CD4-positive, CD25-positive, alpha-beta regulatory T cell (primary cell): Measurements from ENCODE around the gene PREX1. TPM values are rescaled to one million over a fixed set of nuclear protein-coding genes. Genes with fewer than 3 reads are reported as not detected.

Experiments used
- ATAC-seq, 2 donors: fragments of 150-1000 bp; cut with Tn5 transposase; one replicate each; pipeline ENCODE4 v1.10.0; 2021; ENCODE audit warnings: low read depth in 2 of 2, moderate number of reproducible peaks in 2 of 2, moderate library complexity in 1 of 2
- DNase-seq, 3 donors: peaks; one replicate each; pipeline versions ENCODE4 v3.0.0 to v3.0.0-alpha.2; 2012 to 2022; ENCODE audit warnings: mixed read lengths in 1 of 3
- H3K27ac ChIP-seq: one replicate; pipeline ENCODE4 v1.7.0; 2013; ENCODE audit warnings: mild to moderate bottlenecking, low read length; ENCODE audit not compliant: insufficient read depth, poor library complexity, severe bottlenecking
- H3K27me3 ChIP-seq: one replicate; pipeline ENCODE4 v1.7.0; 2013; ENCODE audit warnings: low read length; ENCODE audit not compliant: control insufficient read depth, insufficient read depth
- H3K36me3 ChIP-seq: one replicate; pipeline ENCODE4 v1.7.0; 2013; ENCODE audit warnings: mild to moderate bottlenecking, low read length, moderate library complexity; ENCODE audit not compliant: control insufficient read depth, insufficient read depth
- H3K4me1 ChIP-seq: 2 replicates; pipeline ENCODE4 v1.7.0; 2013; ENCODE audit warnings: mild to moderate bottlenecking, low read length; ENCODE audit not compliant: insufficient read depth, control insufficient read depth, poor library complexity, severe bottlenecking
- H3K4me3 ChIP-seq: one replicate; pipeline ENCODE4 v1.7.0; 2013; ENCODE audit warnings: low read depth, mild to moderate bottlenecking, low read length, moderate library complexity
- H3K9me3 ChIP-seq, 2 experiments: 1 replicate in 1 of 2; 2 replicates in 1 of 2; pipeline ENCODE4 v1.7.0; 2013; ENCODE audit warnings: low read length in 2 of 2, mild to moderate bottlenecking in 1 of 2, moderate library complexity in 1 of 2; ENCODE audit not compliant: control insufficient read depth in 2 of 2
- H3K27ac Mint-ChIP-seq, 3 donors: one replicate each; pipeline ENCODE4 v1.8.0; 2020 to 2022; ENCODE audit warnings: mild to moderate bottlenecking in 3 of 3, mixed read lengths in 3 of 3, moderate library complexity in 2 of 3
- H3K27me3 Mint-ChIP-seq: one replicate; pipeline ENCODE4 v1.8.0; 2022; ENCODE audit warnings: mild to moderate bottlenecking, mixed read lengths
- H3K36me3 Mint-ChIP-seq: one replicate; pipeline ENCODE4 v1.8.0; 2020; ENCODE audit warnings: mixed read lengths
- H3K4me1 Mint-ChIP-seq, 4 donors: one replicate each; pipeline ENCODE4 v1.8.0; 2020 to 2022; ENCODE audit warnings: mixed read lengths in 4 of 4, mild to moderate bottlenecking in 1 of 4
- H3K4me3 Mint-ChIP-seq, 4 donors: one replicate each; pipeline ENCODE4 v1.8.0; 2020 to 2022; ENCODE audit warnings: mild to moderate bottlenecking in 4 of 4, mixed read lengths in 4 of 4, moderate library complexity in 3 of 4
- H3K9me3 Mint-ChIP-seq, 7 donors: one replicate each; pipeline ENCODE4 v1.8.0; 2020 to 2022; ENCODE audit warnings: mixed read lengths in 7 of 7, mild to moderate bottlenecking in 3 of 7, moderate library complexity in 2 of 7
- polyA plus RNA-seq, 4 donors: library from polyadenylated mRNA; unstranded; fragments of 300-500 nt; fragmentation: Illumina TruSeq; gene quantifications; one replicate each; pipeline ENCODE4 v1.2.3, GENCODE V29; 2021
- total RNA-seq: library from RNA; stranded (reverse); gene quantifications from one replicate; pipeline ENCODE4 v1.2.3, GENCODE V29; 2022

PREX1 gene
- total and polyA plus RNA-seq, 5 donors from 2014 or later: 40.8 to 264 (median 57.0) TPM

GRCh38 chr20:48706116-48706656 is 121.6 kb downstream of the PREX1 start:
- no peak overlapping the region for H3K27ac ChIP-seq

GRCh38 chr20:48705240-48706115 is 122.3 kb downstream of the PREX1 start:
- Histone ChIP-seq H3K27me3 (no peaks in the 10 kb centered on the region), H3K9me3 (no peaks in the 10 kb centered on the region), H3K27ac (no peak overlapping the region), H3K4me1 (peaks cover 13% of the 10 kb centered on the region), H3K36me3 (peaks cover 93% of the 10 kb centered on the region), H3K4me3 (no peak overlapping the region)
- H3K27ac Mint-ChIP-seq: peak overlapping the region in 2 of 3 donors; percentile 17 to 80
- no peaks in the 10 kb centered on the region for H3K9me3 Mint-ChIP-seq
- H3K4me3 Mint-ChIP-seq: peak overlapping the region in 1 of 4 donors; percentile 6
- ATAC-seq: no peak
- H3K27me3 Mint-ChIP-seq: no peaks in the 10 kb centered on the region
- H3K4me1 Mint-ChIP-seq: peaks cover 7 to 57% (median 42%) of the 10 kb centered on the region in 4 donors
- H3K36me3 Mint-ChIP-seq: peaks cover 38% of the 10 kb centered on the region
- no peak for DNase-seq

More at GRCh38 chr20:48706116-48706656, 121.6 kb downstream of the PREX1 start:
- peak overlapping the region; percentile 20 to 80 (median 61) for H3K27ac Mint-ChIP-seq
- peaks cover 38% of the 10 kb centered on the region for H3K36me3 Mint-ChIP-seq
- H3K9me3 Mint-ChIP-seq: no peaks in the 10 kb centered on the region
- peaks cover 93% of the 10 kb centered on the region for H3K36me3 ChIP-seq
- H3K4me1 ChIP-seq: peaks cover 13% of the 10 kb centered on the region
- peak in 1 of 3 donors; percentile 49 for DNase-seq
- H3K4me3 ChIP-seq: no peak overlapping the region
- H3K27me3 Mint-ChIP-seq: no peaks in the 10 kb centered on the region
- no peaks in the 10 kb centered on the region for H3K9me3 ChIP-seq
- no peaks in the 10 kb centered on the region for H3K27me3 ChIP-seq
- no peak for ATAC-seq
- H3K4me1 Mint-ChIP-seq: peaks cover 7 to 64% (median 45%) of the 10 kb centered on the region in 4 donors
- H3K4me3 Mint-ChIP-seq: no peak overlapping the region

GRCh38 chr20:48704761-48705160 is 123.0 kb downstream of the PREX1 start:
- Histone ChIP-seq H3K27ac (no peak overlapping the region), H3K36me3 (peaks cover 90% of the 10 kb centered on the region), H3K27me3 (no peaks in the 10 kb centered on the region), H3K4me3 (no peak overlapping the region), H3K4me1 (peaks cover 13% of the 10 kb centered on the region), H3K9me3 (no peaks in the 10 kb centered on the region)
- peak overlapping the region in 1 of 3 donors; percentile 80 for H3K27ac Mint-ChIP-seq
- ATAC-seq (no peak), DNase-seq (no peak)
- H3K4me3 Mint-ChIP-seq: peak overlapping the region in 1 of 4 donors; percentile 38
- H3K9me3 Mint-ChIP-seq: no peaks in the 10 kb centered on the region
- peaks cover 43% of the 10 kb centered on the region for H3K36me3 Mint-ChIP-seq
- no peaks in the 10 kb centered on the region for H3K27me3 Mint-ChIP-seq
- peaks cover 7 to 54% (median 39%) of the 10 kb centered on the region in 4 donors for H3K4me1 Mint-ChIP-seq

GRCh38 chr20:48703511-48704219 is 124.1 kb downstream of the PREX1 start:
- Mint-ChIP-seq H3K4me1 (peaks cover 7 to 50% (median 38%) of the 10 kb centered on the region in 4 donors), H3K27me3 (no peaks in the 10 kb centered on the region), H3K36me3 (peaks cover 48% of the 10 kb centered on the region), H3K27ac (peak overlapping the region in 1 of 3 donors; percentile 79), H3K9me3 (no peaks in the 10 kb centered on the region), H3K4me3 (peak overlapping the region in 1 of 4 donors; percentile 13)
- H3K4me3 ChIP-seq: no peak overlapping the region
- ATAC-seq (no peak), DNase-seq (no peak)
- no peaks in the 10 kb centered on the region for H3K27me3 ChIP-seq
- no peaks in the 10 kb centered on the region for H3K9me3 ChIP-seq
- peaks cover 94% of the 10 kb centered on the region for H3K36me3 ChIP-seq
- peaks cover 13% of the 10 kb centered on the region for H3K4me1 ChIP-seq
- H3K27ac ChIP-seq: no peak overlapping the region

GRCh38 chr20:48703107-48703506 is 124.7 kb downstream of the PREX1 start:
- no peak overlapping the region for H3K27ac ChIP-seq
- H3K36me3 ChIP-seq: peaks cover 94% of the 10 kb centered on the region
- Mint-ChIP-seq H3K9me3 (no peaks in the 10 kb centered on the region), H3K4me1 (peaks cover 7 to 49% (median 33%) of the 10 kb centered on the region in 4 donors), H3K27me3 (no peaks in the 10 kb centered on the region), H3K36me3 (peaks cover 48% of the 10 kb centered on the region), H3K27ac (no peak overlapping the region), H3K4me3 (peak overlapping the region in 1 of 4 donors; percentile 13)
- ATAC-seq (no peak), DNase-seq (no peak)
- H3K9me3 ChIP-seq: no peaks in the 10 kb centered on the region
- no peak overlapping the region for H3K4me3 ChIP-seq
- H3K27me3 ChIP-seq: no peaks in the 10 kb centered on the region
- H3K4me1 ChIP-seq: peaks cover 13% of the 10 kb centered on the region

GRCh38 chr20:48702455-48702913 is 125.3 kb downstream of the PREX1 start:
- Histone ChIP-seq H3K9me3 (no peaks in the 10 kb centered on the region), H3K36me3 (peaks cover 94% of the 10 kb centered on the region), H3K4me1 (peaks cover 9% of the 10 kb centered on the region), H3K27me3 (no peaks in the 10 kb centered on the region), H3K27ac (no peak overlapping the region), H3K4me3 (no peak overlapping the region)
- H3K4me3 Mint-ChIP-seq: no peak overlapping the region
- no peak for DNase-seq
- peaks cover 45% of the 10 kb centered on the region for H3K36me3 Mint-ChIP-seq
- no peaks in the 10 kb centered on the region for H3K9me3 Mint-ChIP-seq
- no peak overlapping the region for H3K27ac Mint-ChIP-seq
- H3K27me3 Mint-ChIP-seq: no peaks in the 10 kb centered on the region
- H3K4me1 Mint-ChIP-seq: peaks cover 5 to 44% (median 30%) of the 10 kb centered on the region in 4 donors
- no peak for ATAC-seq

DNA sequence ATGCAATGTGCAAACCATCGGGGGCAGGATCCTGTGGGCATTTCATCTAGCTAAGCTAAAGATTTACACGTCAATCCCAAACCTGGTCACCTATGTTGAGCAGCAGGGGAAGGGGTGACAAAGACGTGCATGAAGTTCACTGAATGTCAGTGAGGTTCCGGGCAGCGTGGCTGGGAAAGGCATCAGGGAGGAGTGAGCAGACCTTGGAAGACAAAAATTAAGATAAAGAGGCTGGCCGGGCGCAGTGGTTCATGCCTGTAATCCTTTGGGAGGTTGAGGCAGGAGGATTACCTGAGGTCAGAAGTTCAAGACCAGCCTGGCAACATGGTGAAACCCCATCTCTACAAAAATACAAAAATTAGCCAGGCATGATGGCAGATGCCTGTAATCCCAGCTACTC is 126.1 kb downstream of the PREX1 start:
- Histone ChIP-seq H3K4me3 (no peak overlapping the region), H3K36me3 (peaks cover 92% of the 10 kb centered on the region), H3K27ac (no peak overlapping the region), H3K27me3 (no peaks in the 10 kb centered on the region), H3K9me3 (no peaks in the 10 kb centered on the region), H3K4me1 (peaks cover under 1% of the 10 kb centered on the region)
- peaks cover 43% of the 10 kb centered on the region for H3K36me3 Mint-ChIP-seq
- no peaks in the 10 kb centered on the region for H3K9me3 Mint-ChIP-seq
- peak overlapping the region in 1 of 3 donors; percentile 48 for H3K27ac Mint-ChIP-seq
- peaks cover 0 to 41% (median 28%) of the 10 kb centered on the region in 4 donors for H3K4me1 Mint-ChIP-seq
- no peak for DNase-seq
- no peak for ATAC-seq
- no peaks in the 10 kb centered on the region for H3K27me3 Mint-ChIP-seq
- peak overlapping the region in 1 of 4 donors; percentile 28 for H3K4me3 Mint-ChIP-seq
